ENCODE results near the gene EFHD1.

Gene EFHD1

DNA sequence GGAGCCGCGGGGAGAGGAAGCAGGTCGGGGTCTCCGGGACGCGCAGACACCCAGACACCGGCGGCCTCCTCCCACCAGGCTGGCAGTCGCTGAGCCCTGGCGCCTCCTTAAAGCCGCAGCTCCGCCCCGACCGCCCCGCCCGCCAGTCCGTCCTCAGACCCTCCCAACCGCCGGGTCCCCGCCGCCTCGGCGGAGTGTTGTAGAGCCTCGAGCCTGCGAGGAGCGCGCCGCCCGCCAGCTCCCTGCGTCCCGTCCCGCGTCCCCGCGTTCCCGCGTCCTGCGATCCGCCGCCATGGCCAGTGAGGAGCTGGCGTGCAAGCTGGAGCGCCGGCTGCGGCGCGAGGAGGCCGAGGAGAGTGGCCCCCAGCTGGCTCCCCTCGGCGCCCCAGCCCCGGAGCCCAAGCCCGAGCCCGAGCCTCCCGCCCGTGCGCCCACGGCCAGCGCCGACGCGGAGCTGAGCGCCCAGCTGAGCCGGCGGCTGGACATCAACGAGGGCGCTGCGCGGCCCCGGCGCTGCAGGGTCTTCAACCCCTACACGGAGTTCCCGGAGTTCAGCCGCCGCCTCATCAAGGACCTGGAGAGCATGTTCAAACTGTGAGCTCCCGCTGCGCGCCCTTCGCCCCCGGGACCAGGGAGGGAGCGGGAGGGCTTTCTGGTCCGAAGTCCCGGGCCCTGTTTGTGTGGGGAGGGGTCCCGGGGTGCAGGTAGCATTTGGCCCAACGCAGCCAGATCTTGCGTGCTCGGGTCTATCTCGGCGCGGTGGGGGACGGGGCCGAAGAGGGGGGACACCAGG lies at the start of gene EFHD1:
TSS of gene EFHD1 (plus strand) at position 192 of the 793 bp plus-strand sequence. CDS start at position 293, 101 bp downstream.
- peak; percentile 6 for DNase-seq

GRCh38 chr2:232584238-232584637 lies 49.2 kb upstream of the EFHD1 start:
- DNase-seq, result no peak

DNA sequence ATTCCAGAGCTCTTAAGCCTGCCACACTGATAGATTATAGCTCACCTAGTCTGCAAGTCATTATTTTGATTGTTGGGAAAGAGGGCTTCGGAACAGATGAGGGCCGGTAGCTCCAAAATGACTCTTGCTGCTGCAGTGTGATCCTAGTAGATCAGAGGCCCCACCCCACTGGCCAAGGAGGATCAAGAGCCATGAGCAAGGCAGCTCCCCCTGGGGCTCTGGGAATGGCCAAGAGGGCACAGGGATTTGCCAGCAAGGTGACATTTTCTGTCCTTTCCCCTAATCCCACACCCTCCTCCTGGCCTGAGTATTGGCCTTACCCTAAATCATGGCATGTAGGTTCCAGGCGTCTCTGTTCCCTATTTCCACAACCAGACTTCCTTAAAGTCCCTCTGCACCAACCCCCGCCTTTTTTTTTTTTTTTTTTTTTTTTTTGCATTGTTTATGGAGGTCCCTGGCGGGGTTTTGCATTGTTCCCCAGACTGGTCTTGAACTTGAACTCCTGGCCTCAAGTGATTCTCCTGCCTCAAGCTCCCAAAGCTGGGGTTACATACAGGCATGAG lies 46.4 kb upstream of the EFHD1 start:
- no peak for DNase-seq

DNA sequence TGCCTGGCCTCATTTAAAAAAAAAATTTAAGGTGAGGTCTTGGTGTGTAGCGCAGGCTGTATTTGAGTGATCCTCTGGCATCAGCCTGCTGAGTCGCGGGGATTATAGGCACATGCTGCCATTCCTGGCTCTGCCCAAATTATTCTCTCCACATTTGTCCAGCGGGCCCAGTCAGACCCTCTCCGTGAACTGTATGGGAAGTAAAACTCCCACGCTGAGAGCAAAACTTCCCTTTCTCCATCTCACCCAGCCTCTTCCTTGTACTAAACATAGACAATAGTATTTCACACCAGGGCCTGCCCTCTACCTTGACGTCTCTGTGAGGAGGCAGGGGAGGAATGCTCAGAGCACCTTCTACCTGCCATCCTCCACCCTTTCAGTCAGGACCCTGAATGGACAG lies 45.9 kb upstream of the EFHD1 start:
- no peak for DNase-seq

DNA sequence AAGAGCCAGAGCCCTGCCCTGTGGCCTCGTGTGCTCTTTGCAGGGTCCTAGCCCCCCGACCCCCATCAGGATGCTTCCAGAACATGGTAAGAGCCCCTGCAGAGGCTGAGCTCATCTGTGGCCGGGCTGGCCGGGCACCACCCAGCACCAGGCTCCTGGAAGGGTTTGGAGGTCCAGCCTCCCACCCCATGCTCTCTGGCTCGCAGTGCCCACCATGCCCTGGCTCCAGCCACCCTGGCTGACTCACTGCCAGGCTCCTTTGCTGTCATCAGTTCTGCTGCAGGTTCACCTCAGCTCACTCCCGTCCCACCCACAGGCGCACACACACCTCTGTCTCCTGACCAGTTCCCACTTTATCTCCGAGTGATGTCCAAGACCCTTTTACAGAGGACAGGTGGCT lies 45.4 kb upstream of the EFHD1 start:
- DNase-seq, result no peak

DNA sequence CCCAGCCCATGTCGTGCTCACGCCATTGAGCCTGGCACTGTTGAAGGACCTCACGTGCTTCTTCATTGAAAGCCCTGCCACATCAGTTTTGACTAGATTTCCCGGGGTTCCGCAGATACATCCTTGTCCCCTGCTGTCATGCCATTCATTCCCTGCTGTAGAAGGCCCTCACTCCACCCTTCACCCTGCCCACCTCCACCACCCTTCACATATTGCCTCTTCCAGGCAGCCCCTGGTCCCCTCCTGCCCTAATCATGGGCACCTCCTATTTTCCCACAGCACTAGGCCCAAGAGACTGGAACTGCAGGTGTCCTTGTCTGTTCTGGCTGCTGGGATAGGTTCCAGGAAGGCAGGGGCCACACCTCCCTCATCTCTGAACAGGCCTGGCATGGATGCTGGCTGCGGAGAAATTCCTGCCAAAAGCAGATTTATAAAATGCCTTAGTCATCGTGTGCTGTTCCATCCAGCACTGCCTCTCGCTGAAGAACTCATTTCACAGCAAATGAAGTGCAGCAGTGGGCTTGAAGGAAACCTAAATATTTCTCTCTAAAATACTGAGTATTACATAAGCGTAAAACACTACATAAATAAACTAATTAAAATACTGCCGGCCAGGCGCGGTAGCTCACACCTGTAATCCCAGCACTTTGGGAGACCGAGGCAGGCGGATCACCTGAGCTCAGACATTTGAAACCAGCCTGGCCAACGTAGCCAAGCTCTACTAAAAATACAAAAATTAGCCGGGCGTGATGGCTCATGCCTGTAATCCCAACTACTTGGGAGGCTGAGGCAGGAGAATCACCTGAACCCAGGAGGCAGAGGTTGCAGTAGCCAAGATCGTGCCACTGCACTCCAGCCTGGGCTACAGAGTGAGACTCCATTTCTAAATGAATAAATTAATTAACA lies 44.5 kb upstream of the EFHD1 start:
- peak; percentile 54 for DNase-seq

- DNase-seq, result no peak
Measured at GRCh38 chr2:232592772-232593395, 40.5 kb upstream of the EFHD1 start.

GRCh38 chr2:232593982-232594381 lies 39.4 kb upstream of the EFHD1 start:
- no peak for DNase-seq

DNA sequence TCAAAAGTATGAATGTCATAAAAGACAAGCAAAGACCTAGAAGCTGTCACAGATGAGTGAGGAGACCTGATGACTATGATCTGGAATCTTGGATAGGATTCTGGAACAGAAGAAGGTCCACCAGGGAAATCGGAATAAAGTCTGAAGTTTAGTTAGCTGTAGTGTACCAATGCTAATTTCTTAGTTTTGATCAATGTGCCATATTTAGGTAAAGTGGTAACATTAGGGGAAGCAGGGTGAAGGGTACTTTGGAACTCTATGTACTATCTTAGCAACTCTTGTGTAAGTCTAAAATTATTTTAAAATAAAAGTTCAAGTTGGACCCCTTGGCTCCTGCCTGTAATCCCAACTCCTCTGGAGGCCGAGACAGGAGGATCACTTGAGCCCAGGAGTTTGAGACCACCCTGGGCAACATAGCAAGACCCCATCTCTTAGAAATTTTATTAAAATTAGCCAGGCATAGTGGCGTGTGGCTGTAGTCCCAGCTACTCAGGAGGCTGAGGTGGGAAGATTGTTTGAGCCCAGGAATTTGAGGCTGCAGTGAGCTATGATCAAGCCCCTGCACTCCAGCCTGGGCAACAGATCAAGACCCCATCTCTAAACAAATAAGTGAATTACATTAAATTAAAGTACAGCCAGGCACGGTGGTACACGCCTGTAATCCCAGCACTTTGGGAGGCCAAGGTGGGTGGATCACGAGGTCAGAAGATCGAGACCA lies 35.9 kb upstream of the EFHD1 start:
- DNase-seq, result no peak

DNA sequence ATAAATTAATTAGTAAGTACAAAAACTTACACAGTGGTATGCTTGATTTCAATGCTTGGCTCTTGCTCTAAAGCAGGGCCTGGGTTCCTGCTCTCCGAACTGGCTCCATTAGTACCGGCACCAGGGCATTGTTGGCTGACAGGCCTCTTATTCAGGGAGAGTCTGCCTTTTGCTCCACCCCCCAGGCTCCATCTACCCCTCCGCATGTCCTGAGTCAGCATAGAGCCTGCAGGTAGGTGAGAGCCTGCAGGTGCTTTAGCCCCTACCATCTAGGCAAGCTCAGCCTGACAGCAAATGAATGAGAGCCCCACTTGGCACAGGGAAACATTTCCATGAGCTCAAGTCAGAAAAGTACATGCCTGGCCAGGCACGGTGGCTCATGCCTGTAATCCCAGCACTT lies 35.1 kb upstream of the EFHD1 start:
- DNase-seq, result no peak

DNA sequence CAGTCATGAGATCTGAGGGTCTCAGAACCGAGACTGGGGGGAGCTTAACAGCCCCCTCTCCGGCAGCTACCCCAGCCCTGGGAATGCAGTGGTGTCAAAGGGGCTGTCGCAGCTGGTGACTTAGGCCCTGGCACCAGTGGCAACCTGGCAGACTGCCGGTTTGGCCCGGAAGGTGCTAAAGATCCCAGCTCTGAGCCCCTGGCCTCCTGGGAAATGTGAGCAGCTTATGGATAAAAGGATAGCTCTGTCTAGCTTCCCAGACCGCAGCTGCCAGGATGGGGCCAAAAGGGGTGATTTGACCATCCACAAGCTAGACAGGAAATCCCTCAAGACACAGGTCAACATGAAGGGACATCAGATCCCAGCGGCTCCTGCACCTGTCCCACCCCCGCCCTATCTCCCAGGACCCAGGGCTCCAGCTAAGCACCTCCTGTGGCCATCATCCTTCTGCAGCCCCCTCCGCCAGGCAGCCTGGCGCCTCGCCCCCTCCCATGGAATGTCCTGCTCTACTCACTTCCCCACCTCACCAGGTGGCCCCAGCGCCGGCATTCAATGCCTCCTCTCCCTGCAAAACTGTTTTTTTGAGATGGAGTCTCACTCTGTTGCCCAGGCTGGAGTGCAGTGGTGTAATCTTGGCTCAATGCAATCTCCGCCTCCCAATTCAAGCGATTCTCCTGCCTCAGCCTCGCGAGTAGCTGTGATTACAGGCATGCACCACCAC lies 33.2 kb upstream of the EFHD1 start:
- no peak for DNase-seq

- no peak for DNase-seq
Measured at GRCh38 chr2:232603283-232603682, 30.1 kb upstream of the EFHD1 start.

DNA sequence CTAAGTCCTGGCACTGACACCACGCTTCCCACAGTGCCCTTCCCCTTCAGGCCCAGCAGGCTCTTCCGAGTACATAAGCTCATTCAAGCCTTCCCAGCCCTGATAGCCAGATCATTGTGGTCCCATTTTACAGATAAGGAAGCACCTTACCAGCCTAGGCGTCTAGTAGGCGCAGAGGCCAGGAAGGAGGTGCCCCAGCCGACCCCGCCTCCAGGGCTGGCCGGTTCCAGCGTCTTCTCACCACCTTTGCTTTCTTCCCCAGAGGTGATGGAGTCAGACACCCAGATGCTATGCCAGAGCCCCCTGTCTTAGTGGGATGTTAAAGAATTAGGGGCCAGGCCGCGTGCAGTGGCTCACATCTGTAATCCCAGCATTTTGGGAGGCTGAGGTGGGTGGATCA lies 28.9 kb upstream of the EFHD1 start:
- no peak for DNase-seq

DNA sequence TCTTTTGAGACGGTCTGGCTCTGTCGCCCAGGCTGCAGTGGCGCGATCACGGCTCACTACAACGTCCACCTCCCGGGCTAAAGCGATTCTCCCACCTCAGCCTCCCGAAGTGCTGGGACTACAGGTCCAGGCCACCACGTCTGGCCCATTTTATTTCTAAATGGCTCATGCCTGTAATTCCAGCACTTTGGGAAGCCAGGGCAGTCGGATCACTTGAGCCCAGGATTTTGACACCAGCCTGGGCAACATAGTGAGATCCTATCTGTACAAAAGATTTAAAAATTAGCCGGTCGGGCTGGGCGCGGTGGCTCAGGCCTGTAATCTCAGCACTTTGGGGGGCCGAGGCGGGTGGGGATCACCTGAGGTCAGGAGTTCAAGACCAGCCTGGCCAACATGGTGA lies 26.4 kb upstream of the EFHD1 start:
- DNase-seq, result no peak

- DNase-seq, result no peak
Measured at GRCh38 chr2:232609607-232610006, 23.8 kb upstream of the EFHD1 start.

- DNase-seq, result no peak
Measured at GRCh38 chr2:232610081-232610480, 23.3 kb upstream of the EFHD1 start.

DNA sequence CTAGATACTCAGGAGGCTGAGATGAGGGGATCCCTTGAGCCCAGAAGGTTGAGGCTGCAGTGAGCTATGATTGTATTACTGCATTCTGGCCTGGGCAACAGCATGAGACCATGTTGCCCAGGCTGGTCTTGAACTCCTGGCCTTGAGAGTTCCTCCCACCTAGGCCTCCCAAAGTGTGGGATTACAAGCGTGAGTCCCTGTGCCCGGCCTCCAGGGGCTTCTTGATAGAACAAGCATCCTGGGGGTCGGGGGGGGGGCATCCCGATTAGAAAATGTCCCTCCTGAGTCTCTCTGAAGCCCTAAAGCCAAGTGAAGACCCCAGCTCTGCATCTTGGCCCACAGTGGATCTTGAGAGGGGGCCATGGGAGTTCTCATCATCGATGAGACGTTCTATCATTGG lies 22.3 kb upstream of the EFHD1 start:
- no peak for DNase-seq

GRCh38 chr2:232611559-232612218 lies 21.7 kb upstream of the EFHD1 start:
- no peak for DNase-seq

DNA sequence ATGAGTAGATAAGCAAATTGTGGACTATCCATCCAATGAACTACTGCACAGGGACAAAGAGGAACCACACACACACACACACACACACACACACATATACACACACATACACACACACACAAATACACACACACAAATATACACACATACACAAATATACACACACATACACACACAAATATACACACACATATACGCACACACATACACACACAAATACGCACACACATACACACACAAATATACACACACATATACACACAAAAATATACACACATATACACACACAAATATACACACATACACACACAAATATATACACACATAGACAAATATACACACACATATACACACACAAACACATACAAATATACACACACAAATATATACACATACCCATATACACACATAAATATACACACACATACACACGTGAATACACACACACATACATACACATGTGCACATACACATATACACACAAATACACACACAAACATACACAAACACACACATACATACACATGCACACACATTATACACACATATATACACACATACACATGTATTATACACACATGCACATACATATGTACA lies 19.8 kb upstream of the EFHD1 start:
- DNase-seq, result no peak

DNA sequence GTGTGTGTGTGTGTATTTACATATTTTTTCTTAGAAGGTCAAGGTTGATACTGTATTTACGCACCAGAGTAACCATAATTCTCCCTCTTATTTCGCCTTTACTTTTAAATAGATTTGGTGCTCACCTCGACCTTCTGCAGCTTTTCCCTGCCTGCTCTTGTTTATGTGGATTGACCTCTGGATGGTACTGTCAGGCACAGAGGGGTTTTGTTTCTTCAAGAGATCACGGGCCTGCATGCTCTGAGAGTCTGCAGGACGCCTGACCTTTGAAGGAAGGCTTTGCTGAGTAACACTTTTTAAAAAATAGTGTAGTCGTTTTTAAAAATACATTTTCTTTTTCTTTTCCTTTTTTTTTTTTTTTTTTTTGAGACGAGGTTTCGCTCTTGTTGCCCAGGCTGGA lies 18.1 kb upstream of the EFHD1 start:
- DNase-seq, result no peak

DNA sequence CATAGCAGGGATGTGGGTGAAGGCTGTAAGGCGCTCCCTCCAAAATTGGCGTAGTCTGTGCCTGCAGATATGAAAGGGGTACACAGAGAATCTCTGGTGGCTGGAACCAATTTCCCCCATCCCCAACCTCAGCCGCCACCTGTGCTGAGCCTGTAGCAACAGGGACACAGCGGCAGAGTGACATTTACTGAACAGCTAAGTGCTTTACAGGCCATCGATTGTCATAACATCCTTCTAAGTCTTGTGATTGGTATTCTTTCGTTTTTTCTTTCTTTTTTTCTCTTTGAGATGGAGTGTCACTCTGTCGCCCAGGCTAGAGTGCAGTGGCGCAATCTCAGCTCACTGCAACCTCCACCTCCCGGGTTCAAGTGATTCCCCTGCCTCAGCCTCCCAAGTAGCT lies 12.2 kb upstream of the EFHD1 start:
- DNase-seq, result no peak
